ENCODE data around the gene SPON1. TPM values are rescaled to one million over a fixed set of nuclear protein-coding genes. Genes with fewer than 3 reads are reported as not detected.

The SPON1 gene
- total RNA-seq, 1 experiment from 2014 or later: 0.10 TPM

GRCh38 chr11:14001597-14001996, 39.1 kb downstream of the SPON1 start:
- in situ Hi-C loops (cut with HindIII; ENCODE audit: low pct_unique_long_range_greater_than_20kb, low sequenced_read_pairs) (no loop called here), intact Hi-C loops (cut with micrococcal nuclease; ENCODE audit: unreplicated experiment) (no loop called here)
- ChIA-PET POLR2A (no interaction called here), CTCF (no interaction called here)
- no TSS peak for BruUV-seq (replicated peaks)
- Histone ChIP-seq H3K4me1 (ENCODE audit: control insufficient read depth, insufficient read depth, low read length) (no peaks in the 10 kb centered on the region), H3K27me3 (ENCODE audit: control insufficient read depth, insufficient read depth, low read length) (no peaks in the 10 kb centered on the region), H3K9me3 (ENCODE audit: control insufficient read depth, insufficient read depth, low read depth, low read length) (no peaks in the 10 kb centered on the region), H3K4me3 (ENCODE audit: low read depth in 2 of 2, low read length in 2 of 2) (no peak overlapping the region), H3K36me3 (ENCODE audit: control insufficient read depth, insufficient read depth, low read length) (no peaks in the 10 kb centered on the region), H3K27ac (ENCODE audit: low read length) (no peak overlapping the region)
- DNase-seq (ENCODE audit: low read depth, low spot score) (no peak), ATAC-seq (no peak)
- TF ChIP-seq CTCF (IDR thresholded peaks at IDR 0.05) (no peak), TCF7L2 (IDR thresholded peaks at IDR 0.05; ENCODE audit: low read depth, low read length) (no peak), POLR2AphosphoS5 (IDR thresholded peaks at IDR 0.05; ENCODE audit: low read depth, low read length) (no peak), SIN3A (IDR thresholded peaks at IDR 0.05; ENCODE audit: borderline replicate concordance, insufficient read depth, low read depth, low read length) (no peak), REST (IDR thresholded peaks at IDR 0.05; ENCODE audit: insufficient read depth in 1 of 2, low read depth in 2 of 2, low read length in 1 of 2) (no peak)

GRCh38 chr11:14007566-14007965, 45.0 kb downstream of the SPON1 start:
- Histone ChIP-seq H3K27me3 (ENCODE audit: control insufficient read depth, insufficient read depth, low read length) (no peaks in the 10 kb centered on the region), H3K36me3 (ENCODE audit: control insufficient read depth, insufficient read depth, low read length) (no peaks in the 10 kb centered on the region), H3K27ac (ENCODE audit: low read length) (no peak overlapping the region), H3K4me3 (ENCODE audit: low read depth in 2 of 2, low read length in 2 of 2) (no peak overlapping the region), H3K4me1 (ENCODE audit: control insufficient read depth, insufficient read depth, low read length) (no peaks in the 10 kb centered on the region), H3K9me3 (ENCODE audit: control insufficient read depth, insufficient read depth, low read depth, low read length) (no peaks in the 10 kb centered on the region)
- ChIA-PET CTCF (no interaction called here), POLR2A (no interaction called here)
- ATAC-seq (no peak), DNase-seq (ENCODE audit: low read depth, low spot score) (no peak)
- BruUV-seq (replicated peaks): no TSS peak
- in situ Hi-C loops (cut with HindIII; ENCODE audit: low pct_unique_long_range_greater_than_20kb, low sequenced_read_pairs) (no loop called here), intact Hi-C loops (cut with micrococcal nuclease; ENCODE audit: unreplicated experiment) (no loop called here)
- TF ChIP-seq CTCF (IDR thresholded peaks at IDR 0.05): no peak
- TF ChIP-seq REST (IDR thresholded peaks at IDR 0.05; ENCODE audit: insufficient read depth in 1 of 2, low read depth in 2 of 2, low read length in 1 of 2): no peak
- no peak for TF ChIP-seq POLR2AphosphoS5 (IDR thresholded peaks at IDR 0.05; ENCODE audit: low read depth, low read length)
- TF ChIP-seq TCF7L2 (IDR thresholded peaks at IDR 0.05; ENCODE audit: low read depth, low read length): no peak
- TF ChIP-seq SIN3A (IDR thresholded peaks at IDR 0.05; ENCODE audit: borderline replicate concordance, insufficient read depth, low read depth, low read length): no peak
